Measurements from ENCODE around the gene COQ2. TPM values are rescaled to one million over a fixed set of nuclear protein-coding genes. Genes with fewer than 3 reads are reported as not detected.

The COQ2 gene
- total RNA-seq, 1 donor from 2014 or later, result 19.2 TPM

DNA sequence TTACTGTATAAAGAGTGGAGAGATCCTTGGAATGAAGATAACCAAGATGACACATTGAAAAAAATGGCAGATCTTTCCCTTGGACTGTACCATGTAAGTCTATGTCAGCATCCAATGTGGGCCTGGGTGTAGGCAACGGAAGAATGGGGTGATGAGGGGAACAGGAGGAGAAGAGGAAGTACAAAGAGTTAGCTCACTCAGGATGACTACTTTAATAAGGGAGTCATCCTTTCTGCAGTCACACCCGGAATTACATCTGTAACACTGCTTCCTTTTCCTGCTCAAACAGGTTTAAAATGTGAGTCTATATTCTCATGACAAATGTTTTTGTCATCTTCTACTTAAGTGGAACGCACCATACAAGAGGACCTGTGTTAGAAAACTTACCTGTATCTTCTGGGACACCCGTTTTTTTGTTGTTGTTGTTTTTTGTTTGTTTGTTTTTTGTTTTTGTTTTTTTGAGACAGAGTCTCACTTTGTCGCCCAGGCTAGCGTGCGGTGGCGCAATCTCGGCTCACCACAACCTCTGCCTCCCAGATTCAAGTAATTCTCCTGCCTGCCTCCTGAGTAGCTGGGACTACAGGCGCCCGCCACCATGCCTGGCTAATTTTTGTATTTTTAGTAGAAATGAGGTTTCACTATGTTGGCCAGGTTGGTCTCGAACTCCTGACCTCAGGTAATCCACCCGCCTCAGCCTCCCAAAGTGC is 32.0 kb upstream of the COQ2 start:
- Mint-ChIP-seq H3K27me3 (no peaks in the 10 kb centered on the region), H3K36me3 (ENCODE audit: insufficient read depth) (no peaks in the 10 kb centered on the region), H3K4me1 (ENCODE audit: low read depth) (peaks cover 3% of the 10 kb centered on the region), H3K4me3 (ENCODE audit: low read depth) (no peak overlapping the region), H3K27ac (no peak overlapping the region), H3K9me3 (ENCODE audit: low read depth) (no peaks in the 10 kb centered on the region)
- DNase-seq (ENCODE audit: low spot score, unreplicated experiment), result no peak
- TF ChIP-seq CTCF (IDR thresholded peaks at IDR 0.05; ENCODE audit: unreplicated experiment), result no peak

GRCh38 chr4:83315341-83315870 is 30.8 kb upstream of the COQ2 start:
- H3K4me1 Mint-ChIP-seq (ENCODE audit: low read depth), result peaks cover 3% of the 10 kb centered on the region
- H3K4me3 Mint-ChIP-seq (ENCODE audit: low read depth), result no peak overlapping the region
- H3K27ac Mint-ChIP-seq, result no peak overlapping the region
- DNase-seq (ENCODE audit: low spot score, unreplicated experiment), result no peak
- H3K9me3 Mint-ChIP-seq (ENCODE audit: low read depth), result no peaks in the 10 kb centered on the region
- no peaks in the 10 kb centered on the region for H3K27me3 Mint-ChIP-seq
- TF ChIP-seq CTCF (IDR thresholded peaks at IDR 0.05; ENCODE audit: unreplicated experiment), result no peak
- H3K36me3 Mint-ChIP-seq (ENCODE audit: insufficient read depth), result no peaks in the 10 kb centered on the region

- TF ChIP-seq CTCF (IDR thresholded peaks at IDR 0.05; ENCODE audit: unreplicated experiment), result no peak
- no peaks in the 10 kb centered on the region for H3K27me3 Mint-ChIP-seq
- no peak overlapping the region for H3K27ac Mint-ChIP-seq
- no peaks in the 10 kb centered on the region for H3K9me3 Mint-ChIP-seq (ENCODE audit: low read depth)
- H3K36me3 Mint-ChIP-seq (ENCODE audit: insufficient read depth), result no peaks in the 10 kb centered on the region
- no peak for DNase-seq (ENCODE audit: low spot score, unreplicated experiment)
- H3K4me3 Mint-ChIP-seq (ENCODE audit: low read depth), result no peak overlapping the region
- peaks cover 3% of the 10 kb centered on the region for H3K4me1 Mint-ChIP-seq (ENCODE audit: low read depth)
Measured at GRCh38 chr4:83308672-83309071, 24.1 kb upstream of the COQ2 start.

- no peak for DNase-seq (ENCODE audit: low spot score, unreplicated experiment)
- Mint-ChIP-seq H3K27ac (no peak overlapping the region), H3K4me3 (ENCODE audit: low read depth) (no peak overlapping the region), H3K4me1 (ENCODE audit: low read depth) (peaks cover 3% of the 10 kb centered on the region), H3K27me3 (no peaks in the 10 kb centered on the region), H3K36me3 (ENCODE audit: insufficient read depth) (no peaks in the 10 kb centered on the region), H3K9me3 (ENCODE audit: low read depth) (no peaks in the 10 kb centered on the region)
- no peak for TF ChIP-seq CTCF (IDR thresholded peaks at IDR 0.05; ENCODE audit: unreplicated experiment)
Measured at GRCh38 chr4:83307920-83308319, 23.3 kb upstream of the COQ2 start.

- Mint-ChIP-seq H3K27ac (no peak overlapping the region), H3K27me3 (no peaks in the 10 kb centered on the region), H3K36me3 (ENCODE audit: insufficient read depth) (no peaks in the 10 kb centered on the region), H3K9me3 (ENCODE audit: low read depth) (no peaks in the 10 kb centered on the region), H3K4me3 (ENCODE audit: low read depth) (no peak overlapping the region), H3K4me1 (ENCODE audit: low read depth) (peaks cover 3% of the 10 kb centered on the region)
- TF ChIP-seq CTCF (IDR thresholded peaks at IDR 0.05; ENCODE audit: unreplicated experiment), result no peak
- DNase-seq (ENCODE audit: low spot score, unreplicated experiment), result no peak
Measured at GRCh38 chr4:83305187-83305586, 20.6 kb upstream of the COQ2 start.
